OCI-LY1 (cell line): ENCODE measurements around the gene EPB41L2.

Source experiments
- H2AFZ ChIP-seq: fragments of 200-600 bp; sonication (generic), shearing (Covaris generic); 2 replicates; pipeline ENCODE4 v1.6.0; 2014; ENCODE audit warnings: antibody characterized with exemption, mild to moderate bottlenecking, low read length
- H3F3A ChIP-seq: fragments of 200-600 bp; sonication (generic), shearing (Covaris generic); 2 replicates; pipeline ENCODE4 v1.6.0; 2014; ENCODE audit warnings: mild to moderate bottlenecking, antibody characterized with exemption, low read length, moderate library complexity; ENCODE audit not compliant: insufficient read depth
- H3K27ac ChIP-seq: fragments of 200-600 bp; sonication (generic); 2 replicates; pipeline ENCODE4 v1.5.1; 2014; ENCODE audit warnings: low read length, mixed run types, mild to moderate bottlenecking, low read depth; ENCODE audit not compliant: poor library complexity, severe bottlenecking
- H3K27me3 ChIP-seq: fragments of 200-600 bp; sonication (generic); 2 replicates; pipeline ENCODE4 v1.6.0; 2014; ENCODE audit warnings: antibody characterized with exemption, mild to moderate bottlenecking, low read length, moderate library complexity; ENCODE audit not compliant: insufficient read depth
- H3K36me3 ChIP-seq: fragments of 200-600 bp; sonication (generic); 2 replicates; pipeline ENCODE4 v1.6.1; 2014; ENCODE audit warnings: mild to moderate bottlenecking, antibody characterized with exemption, low read length, moderate library complexity, mixed read lengths; ENCODE audit not compliant: insufficient read depth
- H3K4me1 ChIP-seq: fragments of 200-600 bp; sonication (generic); 2 replicates; pipeline ENCODE4 v1.5.1; 2014; ENCODE audit warnings: mild to moderate bottlenecking, low read length, moderate library complexity; ENCODE audit not compliant: insufficient read depth, severe bottlenecking
- H3K4me2 ChIP-seq: fragments of 200-600 bp; sonication (generic), shearing (Covaris generic); 2 replicates; pipeline ENCODE4 v1.6.1; 2014; ENCODE audit warnings: low read length
- H3K4me3 ChIP-seq: fragments of 200-600 bp; sonication (generic); 2 replicates; pipeline ENCODE4 v1.5.1; 2014; ENCODE audit warnings: low read length, low read depth, mild to moderate bottlenecking, mixed read lengths; ENCODE audit not compliant: poor library complexity, severe bottlenecking
- H3K79me2 ChIP-seq: fragments of 200-600 bp; shearing (Covaris generic); 2 replicates; pipeline ENCODE4 v1.6.1; 2016; ENCODE audit warnings: mixed run types, low read length, mixed read lengths; ENCODE audit not compliant: insufficient read depth
- H3K9ac ChIP-seq: fragments of 200-600 bp; sonication (generic), shearing (Covaris generic); 2 replicates; pipeline ENCODE4 v1.6.1; 2014; ENCODE audit warnings: mild to moderate bottlenecking, low read length, mixed read lengths
- H3K9me2 ChIP-seq: fragments of 200-600 bp; sonication (generic), shearing (Covaris generic); 2 replicates; pipeline ENCODE4 v1.6.1; 2014; ENCODE audit warnings: low read depth, mild to moderate bottlenecking, low read length, mixed read lengths
- H3K9me3 ChIP-seq: fragments of 200-600 bp; shearing (Covaris generic); 2 replicates; pipeline ENCODE4 v1.6.1; 2014; ENCODE audit warnings: low read length, mixed read lengths
- H4K20me1 ChIP-seq: fragments of 200-600 bp; sonication (generic), shearing (Covaris generic); 2 replicates; pipeline ENCODE4 v1.6.0; 2016; ENCODE audit warnings: mild to moderate bottlenecking, low read length; ENCODE audit not compliant: insufficient read depth
- CTCF ChIP-seq: fragments of 200-600 bp; sonication (generic), shearing (Covaris generic); IDR thresholded peaks from 2 replicates; pipeline ENCODE4 v1.5.1; 2017; ENCODE audit warnings: mild to moderate bottlenecking, antibody characterized with exemption, low read length, moderate library complexity, mixed read lengths
- EZH2 ChIP-seq: fragments of 200-600 bp; sonication (generic), shearing (Covaris generic); IDR thresholded peaks from 2 replicates; pipeline ENCODE4 v1.8.0; 2017; ENCODE audit warnings: borderline replicate concordance, mixed run types, mild to moderate bottlenecking, antibody characterized with exemption, low read length, moderate library complexity, mixed read lengths

EPB41L2 gene

GRCh38 chr6:130928158-130928912 lies 134.7 kb downstream of the EPB41L2 start:
- Histone ChIP-seq H3K36me3 (no peaks in the 10 kb centered on the region), H3K9ac (no peak overlapping the region), H3F3A (no peaks in the 10 kb centered on the region), H2AFZ (no peak overlapping the region), H3K9me2 (no peaks in the 10 kb centered on the region), H3K4me3 (no peak overlapping the region), H3K4me2 (no peak overlapping the region), H3K27ac (no peak overlapping the region), H3K4me1 (no peaks in the 10 kb centered on the region), H3K9me3 (no peaks in the 10 kb centered on the region), H3K27me3 (no peaks in the 10 kb centered on the region), H4K20me1 (no peaks in the 10 kb centered on the region), H3K79me2 (no peaks in the 10 kb centered on the region)
- TF ChIP-seq EZH2: no peak
- TF ChIP-seq CTCF: no peak

GRCh38 chr6:130927305-130927704 lies 135.7 kb downstream of the EPB41L2 start:
- H3K4me2 ChIP-seq: no peak overlapping the region
- TF ChIP-seq EZH2 (no peak), CTCF (no peak)
- H3F3A ChIP-seq: no peaks in the 10 kb centered on the region
- H3K27ac ChIP-seq: no peak overlapping the region
- H3K79me2 ChIP-seq: no peaks in the 10 kb centered on the region
- H3K9ac ChIP-seq: no peak overlapping the region
- H3K36me3 ChIP-seq: no peaks in the 10 kb centered on the region
- H3K4me1 ChIP-seq: no peaks in the 10 kb centered on the region
- no peak overlapping the region for H2AFZ ChIP-seq
- no peak overlapping the region for H3K4me3 ChIP-seq
- H3K9me2 ChIP-seq: no peaks in the 10 kb centered on the region
- H3K9me3 ChIP-seq: no peaks in the 10 kb centered on the region
- no peaks in the 10 kb centered on the region for H3K27me3 ChIP-seq
- H4K20me1 ChIP-seq: no peaks in the 10 kb centered on the region

- no peak for TF ChIP-seq EZH2
- no peak for TF ChIP-seq CTCF
- no peaks in the 10 kb centered on the region for H3K79me2 ChIP-seq
- H3K9me2 ChIP-seq: no peaks in the 10 kb centered on the region
- no peaks in the 10 kb centered on the region for H3K27me3 ChIP-seq
- H3K4me2 ChIP-seq: no peak overlapping the region
- H3F3A ChIP-seq: no peaks in the 10 kb centered on the region
- no peaks in the 10 kb centered on the region for H3K9me3 ChIP-seq
- no peaks in the 10 kb centered on the region for H3K36me3 ChIP-seq
- H3K27ac ChIP-seq: no peak overlapping the region
- no peak overlapping the region for H3K9ac ChIP-seq
- no peaks in the 10 kb centered on the region for H4K20me1 ChIP-seq
- H3K4me3 ChIP-seq: no peak overlapping the region
- H2AFZ ChIP-seq: no peak overlapping the region
- H3K4me1 ChIP-seq: no peaks in the 10 kb centered on the region
Observed at GRCh38 chr6:130923350-130923749, 139.7 kb downstream of the EPB41L2 start.
